ENCODE results near the gene ROPN1B. TPM values are rescaled to one million over a fixed set of nuclear protein-coding genes. Genes with fewer than 3 reads are reported as not detected.

Gene ROPN1B
- total and polyA plus RNA-seq, 2 of the 8 experiments (the other 6 are each of a cell fraction or from before 2014, with no cell fraction given), result 0.30 TPM; not detected in 1

- no peak for TF ChIP-seq MAX (IDR thresholded peaks at IDR 0.05)
- no peak for TF ChIP-seq RBBP5 (IDR thresholded peaks at IDR 0.05; ENCODE audit: borderline replicate concordance, low read depth, low read length)
- TF ChIP-seq CTCF (IDR thresholded peaks at IDR 0.05; ENCODE audit: control extremely low read depth in 1 of 3, insufficient read depth in 1 of 3, low read depth in 1 of 3, low read length in 3 of 3), result no peak
- TF ChIP-seq TAF1 (IDR thresholded peaks at IDR 0.05; ENCODE audit: low read depth, low read length), result no peak
These were observed 47.6 kb downstream of the ROPN1B start (continued) for GRCh38 chr3:126016616-126017015.
